NCI-H345 treated with DMSO at 0.1 percent for 48 hours (cell line): ENCODE measurements around the gene A2M.

Experiments
- DNase-seq: peaks from one replicate; lab custom pipeline; 2025; ENCODE audit not compliant: unreplicated experiment; lab: John Stamatoyannopoulos, UW

Gene A2M

GRCh38 chr12:9122091-9122609 lies 6.4 kb upstream of the A2M start:
- DNase-seq: no peak

GRCh38 chr12:9120487-9121184 lies 4.9 kb upstream of the A2M start:
- no peak for DNase-seq

DNA sequence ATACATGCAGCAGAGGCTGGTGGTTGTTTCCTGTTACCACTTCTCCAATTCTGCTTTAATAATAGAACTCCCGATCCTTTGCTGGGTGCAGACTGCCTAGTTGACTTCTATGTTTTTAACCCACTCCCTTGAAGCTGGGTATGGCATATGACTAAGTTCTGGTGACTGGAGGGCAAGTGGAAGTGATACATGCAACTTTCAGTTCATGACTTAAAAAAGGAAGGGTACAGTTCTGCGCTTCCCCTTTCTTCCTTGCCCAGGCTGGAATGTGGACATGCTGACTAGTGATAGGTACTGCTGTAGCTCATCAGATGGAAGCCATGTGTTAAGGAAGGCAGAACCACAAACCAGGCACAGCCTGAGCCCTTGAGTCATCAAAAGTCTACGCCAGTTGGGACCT lies 2.4 kb upstream of the A2M start:
- no peak for DNase-seq

GRCh38 chr12:9114946-9115345 lies 773 bp downstream of the A2M start:
- no peak for DNase-seq

GRCh38 chr12:9113987-9114309 lies 1.8 kb downstream of the A2M start:
- DNase-seq: no peak

DNA sequence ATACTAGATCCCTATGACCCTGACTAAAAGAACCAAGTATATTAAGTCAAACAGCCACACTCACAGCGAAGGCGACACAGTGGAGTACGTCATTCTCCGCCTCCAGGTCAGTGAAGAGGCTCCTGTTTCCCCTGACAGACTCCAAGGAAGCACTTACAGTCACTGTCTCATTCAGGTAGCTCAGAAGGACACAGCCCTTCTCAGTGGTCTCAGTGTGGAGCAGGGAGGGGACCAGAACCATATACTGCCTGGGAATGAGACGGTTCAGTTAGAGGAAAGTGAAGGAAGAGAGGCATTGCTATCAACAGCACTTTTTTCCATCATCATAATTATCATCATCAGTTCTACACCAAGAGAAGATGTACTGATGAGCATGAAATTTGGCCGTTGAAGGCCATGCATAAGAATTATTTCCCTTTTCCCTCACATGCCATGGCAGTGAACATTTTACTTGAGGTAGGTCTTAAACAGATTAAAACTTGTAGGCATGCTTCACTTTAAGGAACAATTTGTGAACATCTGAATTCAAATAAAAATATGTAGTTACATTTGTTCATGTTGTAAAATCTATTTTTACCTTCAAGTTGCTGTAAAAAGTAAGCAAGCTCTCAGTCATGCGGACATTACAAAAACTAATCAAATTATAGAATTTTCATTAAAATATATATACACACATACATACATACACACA lies 2.3 kb downstream of the A2M start:
- no peak for DNase-seq

- no peak for DNase-seq
Observed at GRCh38 chr12:9112076-9112853, 3.5 kb downstream of the A2M start.

GRCh38 chr12:9111525-9111924 lies 4.2 kb downstream of the A2M start:
- DNase-seq: no peak

GRCh38 chr12:9109737-9110491 lies 5.8 kb downstream of the A2M start:
- no peak for DNase-seq

- DNase-seq: no peak
Observed at GRCh38 chr12:9109213-9109522, 6.6 kb downstream of the A2M start.

- no peak for DNase-seq
Observed at GRCh38 chr12:9108504-9109212, 7.1 kb downstream of the A2M start.

- no peak for DNase-seq
Observed at GRCh38 chr12:9107542-9107873, 8.2 kb downstream of the A2M start.

- no peak for DNase-seq
Observed at GRCh38 chr12:9106610-9107541, 8.8 kb downstream of the A2M start.

- DNase-seq: no peak
Observed at GRCh38 chr12:9106067-9106466, 9.7 kb downstream of the A2M start.

GRCh38 chr12:9104767-9105423 lies 10.8 kb downstream of the A2M start:
- DNase-seq: no peak

DNA sequence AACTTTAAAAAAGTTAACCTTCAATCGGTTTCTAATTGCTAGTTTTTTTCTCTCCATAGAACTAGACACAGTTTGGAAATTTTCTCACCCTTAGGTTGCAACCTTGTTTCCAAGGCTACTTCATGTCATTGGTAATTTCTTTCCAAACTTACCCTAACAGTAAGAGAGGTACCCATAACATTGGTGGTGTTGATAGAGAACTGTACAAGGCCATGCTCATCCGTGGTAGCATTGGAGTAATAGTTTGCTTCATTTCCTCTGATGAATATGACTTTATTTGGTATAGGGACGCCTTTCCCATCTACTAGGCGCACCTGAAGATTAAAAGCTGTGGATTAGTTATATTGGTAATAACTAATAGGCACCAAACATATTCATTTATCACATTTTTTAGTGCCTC lies 11.6 kb downstream of the A2M start:
- no peak for DNase-seq

GRCh38 chr12:9103050-9103849 lies 12.5 kb downstream of the A2M start:
- DNase-seq: no peak

DNA sequence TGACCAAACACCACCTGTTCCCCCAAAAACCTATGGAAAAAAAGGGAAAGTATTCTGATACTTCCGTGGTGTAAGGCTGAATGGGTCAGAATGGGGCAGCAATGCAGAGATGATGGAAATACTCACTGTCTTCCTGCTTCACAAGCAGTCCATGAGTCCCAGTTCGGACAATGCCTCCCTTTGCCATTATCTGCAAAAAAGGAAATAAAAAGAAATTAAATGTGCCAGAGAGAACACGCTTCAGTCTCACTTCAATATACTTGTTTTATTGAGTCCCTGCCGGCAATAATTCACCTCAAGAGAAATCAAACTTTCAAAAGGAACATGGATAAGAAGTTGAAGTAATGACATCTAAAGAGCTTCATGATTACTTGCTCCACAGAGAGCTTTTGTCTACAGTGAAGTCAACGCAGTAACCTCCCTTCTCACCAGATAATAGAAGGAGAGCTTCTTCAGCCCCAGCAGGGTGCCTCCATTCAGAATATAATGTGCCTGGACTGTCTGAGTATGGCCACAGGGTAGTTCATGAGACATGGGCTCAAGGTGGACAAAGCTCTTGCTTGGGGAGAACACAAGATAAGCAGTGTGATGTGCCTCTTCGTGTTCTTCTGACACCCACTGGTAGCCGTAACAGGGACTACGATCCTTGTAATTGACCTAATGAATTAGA lies 14.6 kb downstream of the A2M start:
- no peak for DNase-seq
